Measurements from ENCODE around the gene ENAH. TPM values are rescaled to one million over a fixed set of nuclear protein-coding genes. Genes with fewer than 3 reads are reported as not detected.
A peak's percentile ranks its signal among the peaks of the same experiment; 100 is the strongest.

ENAH gene
- total and polyA plus RNA-seq, 2 experiments from 2014 or later: 109 to 184 TPM

DNA sequence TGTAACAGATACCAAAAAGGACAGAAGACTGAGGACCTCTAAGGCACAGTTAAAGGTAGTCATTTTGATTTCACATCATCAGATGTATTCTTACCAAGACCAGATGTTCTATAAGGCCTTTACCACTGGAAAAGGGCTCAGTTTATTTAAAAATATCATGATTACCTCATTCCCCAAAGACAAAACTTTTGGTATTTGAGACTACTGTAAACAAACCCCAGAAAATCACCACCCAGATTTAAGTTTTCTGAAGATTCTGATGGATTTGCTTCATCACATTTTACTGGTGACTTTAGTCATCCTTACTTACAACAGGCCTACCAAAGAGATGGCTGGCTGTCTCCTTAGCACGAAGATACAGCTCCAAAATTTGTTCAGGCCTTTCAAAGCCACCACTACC is 8.3 kb downstream of the ENAH start (continued):
- TF ChIP-seq, protein P1, sequence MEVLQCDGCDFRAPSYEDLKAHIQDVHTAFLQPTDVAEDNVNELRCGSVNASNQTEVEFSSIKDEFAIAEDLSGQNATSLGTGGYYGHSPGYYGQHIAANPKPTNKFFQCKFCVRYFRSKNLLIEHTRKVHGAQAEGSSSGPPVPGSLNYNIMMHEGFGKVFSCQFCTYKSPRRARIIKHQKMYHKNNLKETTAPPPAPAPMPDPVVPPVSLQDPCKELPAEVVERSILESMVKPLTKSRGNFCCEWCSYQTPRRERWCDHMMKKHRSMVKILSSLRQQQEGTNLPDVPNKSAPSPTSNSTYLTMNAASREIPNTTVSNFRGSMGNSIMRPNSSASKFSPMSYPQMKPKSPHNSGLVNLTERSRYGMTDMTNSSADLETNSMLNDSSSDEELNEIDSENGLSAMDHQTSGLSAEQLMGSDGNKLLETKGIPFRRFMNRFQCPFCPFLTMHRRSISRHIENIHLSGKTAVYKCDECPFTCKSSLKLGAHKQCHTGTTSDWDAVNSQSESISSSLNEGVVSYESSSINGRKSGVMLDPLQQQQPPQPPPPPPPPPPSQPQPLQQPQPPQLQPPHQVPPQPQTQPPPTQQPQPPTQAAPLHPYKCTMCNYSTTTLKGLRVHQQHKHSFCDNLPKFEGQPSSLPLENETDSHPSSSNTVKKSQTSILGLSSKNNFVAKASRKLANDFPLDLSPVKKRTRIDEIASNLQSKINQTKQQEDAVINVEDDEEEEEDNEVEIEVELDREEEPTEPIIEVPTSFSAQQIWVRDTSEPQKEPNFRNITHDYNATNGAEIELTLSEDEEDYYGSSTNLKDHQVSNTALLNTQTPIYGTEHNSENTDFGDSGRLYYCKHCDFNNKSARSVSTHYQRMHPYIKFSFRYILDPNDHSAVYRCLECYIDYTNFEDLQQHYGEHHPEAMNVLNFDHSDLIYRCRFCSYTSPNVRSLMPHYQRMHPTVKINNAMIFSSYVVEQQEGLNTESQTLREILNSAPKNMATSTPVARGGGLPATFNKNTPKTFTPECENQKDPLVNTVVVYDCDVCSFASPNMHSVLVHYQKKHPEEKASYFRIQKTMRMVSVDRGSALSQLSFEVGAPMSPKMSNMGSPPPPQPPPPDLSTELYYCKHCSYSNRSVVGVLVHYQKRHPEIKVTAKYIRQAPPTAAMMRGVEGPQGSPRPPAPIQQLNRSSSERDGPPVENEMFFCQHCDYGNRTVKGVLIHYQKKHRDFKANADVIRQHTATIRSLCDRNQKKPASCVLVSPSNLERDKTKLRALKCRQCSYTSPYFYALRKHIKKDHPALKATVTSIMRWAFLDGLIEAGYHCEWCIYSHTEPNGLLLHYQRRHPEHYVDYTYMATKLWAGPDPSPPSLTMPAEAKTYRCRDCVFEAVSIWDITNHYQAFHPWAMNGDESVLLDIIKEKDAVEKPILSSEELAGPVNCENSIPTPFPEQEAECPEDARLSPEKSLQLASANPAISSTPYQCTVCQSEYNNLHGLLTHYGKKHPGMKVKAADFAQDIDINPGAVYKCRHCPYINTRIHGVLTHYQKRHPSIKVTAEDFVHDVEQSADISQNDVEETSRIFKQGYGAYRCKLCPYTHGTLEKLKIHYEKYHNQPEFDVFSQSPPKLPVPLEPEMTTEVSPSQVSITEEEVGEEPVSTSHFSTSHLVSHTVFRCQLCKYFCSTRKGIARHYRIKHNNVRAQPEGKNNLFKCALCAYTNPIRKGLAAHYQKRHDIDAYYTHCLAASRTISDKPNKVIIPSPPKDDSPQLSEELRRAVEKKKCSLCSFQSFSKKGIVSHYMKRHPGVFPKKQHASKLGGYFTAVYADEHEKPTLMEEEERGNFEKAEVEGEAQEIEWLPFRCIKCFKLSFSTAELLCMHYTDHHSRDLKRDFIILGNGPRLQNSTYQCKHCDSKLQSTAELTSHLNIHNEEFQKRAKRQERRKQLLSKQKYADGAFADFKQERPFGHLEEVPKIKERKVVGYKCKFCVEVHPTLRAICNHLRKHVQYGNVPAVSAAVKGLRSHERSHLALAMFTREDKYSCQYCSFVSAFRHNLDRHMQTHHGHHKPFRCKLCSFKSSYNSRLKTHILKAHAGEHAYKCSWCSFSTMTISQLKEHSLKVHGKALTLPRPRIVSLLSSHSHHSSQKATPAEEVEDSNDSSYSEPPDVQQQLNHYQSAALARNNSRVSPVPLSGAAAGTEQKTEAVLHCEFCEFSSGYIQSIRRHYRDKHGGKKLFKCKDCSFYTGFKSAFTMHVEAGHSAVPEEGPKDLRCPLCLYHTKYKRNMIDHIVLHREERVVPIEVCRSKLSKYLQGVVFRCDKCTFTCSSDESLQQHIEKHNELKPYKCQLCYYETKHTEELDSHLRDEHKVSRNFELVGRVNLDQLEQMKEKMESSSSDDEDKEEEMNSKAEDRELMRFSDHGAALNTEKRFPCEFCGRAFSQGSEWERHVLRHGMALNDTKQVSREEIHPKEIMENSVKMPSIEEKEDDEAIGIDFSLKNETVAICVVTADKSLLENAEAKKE (CRISPR knock-in tag; IDR thresholded peaks at IDR 0.05): no peak
- TF ChIP-seq, protein P2, sequence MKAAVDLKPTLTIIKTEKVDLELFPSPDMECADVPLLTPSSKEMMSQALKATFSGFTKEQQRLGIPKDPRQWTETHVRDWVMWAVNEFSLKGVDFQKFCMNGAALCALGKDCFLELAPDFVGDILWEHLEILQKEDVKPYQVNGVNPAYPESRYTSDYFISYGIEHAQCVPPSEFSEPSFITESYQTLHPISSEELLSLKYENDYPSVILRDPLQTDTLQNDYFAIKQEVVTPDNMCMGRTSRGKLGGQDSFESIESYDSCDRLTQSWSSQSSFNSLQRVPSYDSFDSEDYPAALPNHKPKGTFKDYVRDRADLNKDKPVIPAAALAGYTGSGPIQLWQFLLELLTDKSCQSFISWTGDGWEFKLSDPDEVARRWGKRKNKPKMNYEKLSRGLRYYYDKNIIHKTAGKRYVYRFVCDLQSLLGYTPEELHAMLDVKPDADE (IDR thresholded peaks at IDR 0.05): no peak

DNA sequence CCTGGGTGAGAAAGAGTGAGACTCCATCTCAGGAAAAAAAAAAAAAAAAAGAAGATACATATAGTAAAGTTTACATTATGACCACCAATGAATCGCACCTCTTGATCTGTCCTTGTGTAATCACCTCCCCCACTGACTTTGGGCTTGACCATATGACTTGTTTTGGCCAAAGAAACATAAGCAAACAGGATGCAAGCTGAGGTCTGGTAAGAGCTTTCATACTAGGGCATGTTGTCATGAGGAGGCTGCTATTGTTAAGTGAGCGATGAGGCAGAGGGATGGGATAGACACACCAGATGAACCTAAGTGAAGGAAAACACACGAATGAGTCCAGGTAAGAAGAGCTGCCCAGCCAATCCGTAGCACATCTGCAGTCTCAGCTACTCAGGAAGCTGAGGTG is 10.7 kb downstream of the ENAH start:
- DNase-seq (ENCODE audit: low spot score) (no peak), ATAC-seq (peak; percentile 30)
- Histone ChIP-seq H3K4me3 (no peak overlapping the region), H3K4me1 (ENCODE audit: insufficient read depth) (peaks cover 30% of the 10 kb centered on the region), H4K20me1 (replicated peaks; ENCODE audit: insufficient read depth) (peaks cover 77% of the 10 kb centered on the region), H3K27me3 (ENCODE audit: insufficient read depth) (no peaks in the 10 kb centered on the region), H3K4me2 (no peak overlapping the region), H3K9me2 (ENCODE audit: insufficient read depth) (no peaks in the 10 kb centered on the region), H2AFZ (no peak overlapping the region), H3K79me2 (replicated peaks; ENCODE audit: insufficient read depth) (peaks cover 100% of the 10 kb centered on the region), H3F3A (replicated peaks; ENCODE audit: low read depth) (no peaks in the 10 kb centered on the region), H3K27ac (ENCODE audit: low read depth) (no peak overlapping the region), H3K36me3 (ENCODE audit: insufficient read depth) (no peaks in the 10 kb centered on the region)
- Mint-ChIP-seq H3K4me3 (no peak overlapping the region), H3K27me3 (ENCODE audit: insufficient read depth, low read depth, poor library complexity) (peaks cover 2% of the 10 kb centered on the region), H3K36me3 (ENCODE audit: low read depth) (peaks cover 71% of the 10 kb centered on the region), H3K4me1 (peaks cover 19% of the 10 kb centered on the region; the same call in 2 of the 3 replicates), H3K9me3 (no peaks in the 10 kb centered on the region), H3K27ac (no peak overlapping the region)
- TF ChIP-seq STAT1 (IDR thresholded peaks at IDR 0.05; ENCODE audit: unreplicated experiment): no peak
- TF ChIP-seq, protein P1 (CRISPR knock-in tag; IDR thresholded peaks at IDR 0.05): no peak
- TF ChIP-seq ZNF114 (CRISPR knock-in tag; IDR thresholded peaks at IDR 0.05): no peak
- no peak for TF ChIP-seq CREB1 (CRISPR knock-in tag; IDR thresholded peaks at IDR 0.05; ENCODE audit: low read depth)
- TF ChIP-seq, protein P3, sequence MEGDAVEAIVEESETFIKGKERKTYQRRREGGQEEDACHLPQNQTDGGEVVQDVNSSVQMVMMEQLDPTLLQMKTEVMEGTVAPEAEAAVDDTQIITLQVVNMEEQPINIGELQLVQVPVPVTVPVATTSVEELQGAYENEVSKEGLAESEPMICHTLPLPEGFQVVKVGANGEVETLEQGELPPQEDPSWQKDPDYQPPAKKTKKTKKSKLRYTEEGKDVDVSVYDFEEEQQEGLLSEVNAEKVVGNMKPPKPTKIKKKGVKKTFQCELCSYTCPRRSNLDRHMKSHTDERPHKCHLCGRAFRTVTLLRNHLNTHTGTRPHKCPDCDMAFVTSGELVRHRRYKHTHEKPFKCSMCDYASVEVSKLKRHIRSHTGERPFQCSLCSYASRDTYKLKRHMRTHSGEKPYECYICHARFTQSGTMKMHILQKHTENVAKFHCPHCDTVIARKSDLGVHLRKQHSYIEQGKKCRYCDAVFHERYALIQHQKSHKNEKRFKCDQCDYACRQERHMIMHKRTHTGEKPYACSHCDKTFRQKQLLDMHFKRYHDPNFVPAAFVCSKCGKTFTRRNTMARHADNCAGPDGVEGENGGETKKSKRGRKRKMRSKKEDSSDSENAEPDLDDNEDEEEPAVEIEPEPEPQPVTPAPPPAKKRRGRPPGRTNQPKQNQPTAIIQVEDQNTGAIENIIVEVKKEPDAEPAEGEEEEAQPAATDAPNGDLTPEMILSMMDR (conservative IDR thresholded peaks at IDR 0.05; ENCODE audit: low read depth in 2 of 2): no peak
- no peak for TF ChIP-seq EZH2 (IDR thresholded peaks at IDR 0.05; ENCODE audit: low read depth, unreplicated experiment)
